ENCODE measurements around the gene CHRND. TPM values are rescaled to one million over a fixed set of nuclear protein-coding genes. Genes with fewer than 3 reads are reported as not detected.
"Not testable (repeated sequence)": the region's sequence is repeated elsewhere in the genome, so short reads cannot be mapped to it uniquely, and the experiment has no call there.

CHRND gene
- total RNA-seq, 1 donor from 2014 or later = not detected

- no peak for DNase-seq (ENCODE audit: low spot score in 2 of 2)
- FAIRE-seq = no peak
Measured at GRCh38 chr2:232524771-232525170, 1.2 kb upstream of the CHRND start.

GRCh38 chr2:232525199-232525598, 761 bp upstream of the CHRND start:
- FAIRE-seq = no peak
- no peak for DNase-seq (ENCODE audit: low spot score in 2 of 2)

GRCh38 chr2:232526372-232526941, 497 bp downstream of the CHRND start:
- DNase-seq (ENCODE audit: low spot score in 2 of 2) (no peak), FAIRE-seq (no peak)

- FAIRE-seq = no peak
- no peak for DNase-seq (ENCODE audit: low spot score in 2 of 2)
Measured at GRCh38 chr2:232527905-232528470, 2.0 kb downstream of the CHRND start.

- DNase-seq (ENCODE audit: low spot score in 2 of 2) = no peak
- FAIRE-seq = no peak
Measured at GRCh38 chr2:232528746-232529460, 2.9 kb downstream of the CHRND start.

- DNase-seq (ENCODE audit: low spot score in 2 of 2) (no peak), FAIRE-seq (no peak)
Measured at GRCh38 chr2:232529806-232530547, 4.0 kb downstream of the CHRND start.

GRCh38 chr2:232530626-232531260, 4.8 kb downstream of the CHRND start:
- no peak for FAIRE-seq
- no peak for DNase-seq (ENCODE audit: low spot score in 2 of 2)

- DNase-seq (ENCODE audit: low spot score in 2 of 2) (no peak), FAIRE-seq (no peak)
Measured at GRCh38 chr2:232532419-232532818, 6.5 kb downstream of the CHRND start.

- FAIRE-seq = not testable (repeated sequence)
Measured at GRCh38 chr2:232532821-232533220, 6.9 kb downstream of the CHRND start.

GRCh38 chr2:232533944-232534710, 8.2 kb downstream of the CHRND start:
- FAIRE-seq = no peak
- no peak for DNase-seq (ENCODE audit: low spot score in 2 of 2)

More at GRCh38 chr2:232532821-232533220, 6.9 kb downstream of the CHRND start:
- DNase-seq (ENCODE audit: low spot score in 2 of 2) = not testable (repeated sequence)

GRCh38 chr2:232534940-232535651, 9.1 kb downstream of the CHRND start:
- FAIRE-seq = no peak

GRCh38 chr2:232535761-232536530, 10.0 kb downstream of the CHRND start:
- FAIRE-seq (no peak), DNase-seq (ENCODE audit: low spot score in 2 of 2) (no peak)

More at GRCh38 chr2:232534940-232535651, 9.1 kb downstream of the CHRND start:
- no peak for DNase-seq (ENCODE audit: low spot score in 2 of 2)

- no peak for FAIRE-seq
- no peak for DNase-seq (ENCODE audit: low spot score in 2 of 2)
Measured at GRCh38 chr2:232537079-232537478, 11.1 kb downstream of the CHRND start.

GRCh38 chr2:232537499-232537898, 11.5 kb downstream of the CHRND start:
- DNase-seq (ENCODE audit: low spot score in 2 of 2) (no peak), FAIRE-seq (no peak)

GRCh38 chr2:232538671-232539070, 12.7 kb downstream of the CHRND start:
- DNase-seq (ENCODE audit: low spot score in 2 of 2) = no peak
- no peak for FAIRE-seq

- no peak for DNase-seq (ENCODE audit: low spot score in 2 of 2)
- FAIRE-seq = no peak
Measured at GRCh38 chr2:232539298-232540231, 13.6 kb downstream of the CHRND start, which contains the start of gene CHRNG. Gene CHRNG (plus strand): TSS chr2:232539692. CDS start chr2:232539748, 56 bp downstream.

- FAIRE-seq = no peak
Measured at GRCh38 chr2:232540441-232541041, 14.6 kb downstream of the CHRND start.

More at GRCh38 chr2:232540441-232541041, 14.6 kb downstream of the CHRND start:
- DNase-seq (ENCODE audit: low spot score in 2 of 2) = no peak
